SHP77 treated with DMSO at 0.1 percent for 48 hours (cell line): ENCODE measurements around the gene SLC25A26.

Source experiments
- DNase-seq: peaks from one replicate; lab custom pipeline; 2025; lab: John Stamatoyannopoulos, UW

SLC25A26 gene

GRCh38 chr3:66396161-66396760 is 175.5 kb downstream of the SLC25A26 start:
- DNase-seq, result no peak

GRCh38 chr3:66396888-66397287 is 176.1 kb downstream of the SLC25A26 start:
- no peak for DNase-seq

DNA sequence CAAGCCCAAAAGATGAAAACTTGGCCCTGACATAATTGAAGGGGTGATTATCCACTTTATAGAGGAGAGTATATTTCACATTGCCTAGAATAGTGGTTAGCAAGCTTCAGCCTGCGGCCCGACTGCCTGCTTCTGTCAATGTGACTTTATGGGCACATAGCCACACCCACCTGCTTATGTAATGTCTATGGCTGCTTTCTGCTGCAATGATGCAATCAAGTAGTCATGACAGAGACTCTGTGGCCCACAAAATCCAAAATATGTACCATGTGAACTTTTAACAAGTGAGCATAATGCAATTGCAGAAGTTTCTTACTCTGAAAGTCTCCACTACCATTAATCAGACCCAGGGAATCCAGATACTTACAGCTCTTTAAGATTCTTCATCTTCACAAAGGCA is 176.9 kb downstream of the SLC25A26 start:
- DNase-seq, result no peak

- no peak for DNase-seq
Measured at GRCh38 chr3:66398228-66399025, 177.6 kb downstream of the SLC25A26 start.

DNA sequence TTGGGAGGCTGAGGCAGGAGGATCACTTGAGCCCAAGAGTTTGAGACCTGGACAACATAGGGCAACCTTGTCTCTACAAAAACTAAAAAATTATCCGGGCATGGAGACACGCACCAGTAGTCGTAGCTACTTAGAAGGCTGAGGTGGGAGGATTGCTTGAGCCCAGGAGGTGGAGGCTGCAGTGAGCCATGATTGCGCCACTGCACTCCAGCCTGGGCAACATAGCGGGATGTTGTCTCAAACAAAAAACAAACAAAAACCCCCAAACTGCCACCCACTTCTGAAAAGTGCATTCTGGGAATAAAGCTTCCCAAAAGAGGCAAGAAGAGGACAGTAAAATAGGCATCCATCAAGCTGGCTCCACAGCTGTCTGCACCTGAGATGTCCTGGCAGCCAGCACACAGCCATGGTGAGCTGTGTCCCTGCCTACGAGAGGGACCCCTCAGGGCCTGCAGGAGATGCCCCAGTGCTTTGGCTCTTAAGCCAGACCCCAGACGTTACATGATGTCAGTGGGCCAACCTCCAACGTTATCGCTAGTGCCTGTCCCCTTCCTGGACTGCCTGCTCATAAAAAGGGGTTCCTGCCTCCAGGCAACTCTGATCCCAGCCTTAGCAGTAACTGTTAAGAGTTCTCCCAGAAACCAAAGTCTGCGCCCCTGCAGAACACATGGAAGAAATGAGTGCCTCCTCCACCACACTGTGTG is 178.9 kb downstream of the SLC25A26 start:
- DNase-seq, result no peak

DNA sequence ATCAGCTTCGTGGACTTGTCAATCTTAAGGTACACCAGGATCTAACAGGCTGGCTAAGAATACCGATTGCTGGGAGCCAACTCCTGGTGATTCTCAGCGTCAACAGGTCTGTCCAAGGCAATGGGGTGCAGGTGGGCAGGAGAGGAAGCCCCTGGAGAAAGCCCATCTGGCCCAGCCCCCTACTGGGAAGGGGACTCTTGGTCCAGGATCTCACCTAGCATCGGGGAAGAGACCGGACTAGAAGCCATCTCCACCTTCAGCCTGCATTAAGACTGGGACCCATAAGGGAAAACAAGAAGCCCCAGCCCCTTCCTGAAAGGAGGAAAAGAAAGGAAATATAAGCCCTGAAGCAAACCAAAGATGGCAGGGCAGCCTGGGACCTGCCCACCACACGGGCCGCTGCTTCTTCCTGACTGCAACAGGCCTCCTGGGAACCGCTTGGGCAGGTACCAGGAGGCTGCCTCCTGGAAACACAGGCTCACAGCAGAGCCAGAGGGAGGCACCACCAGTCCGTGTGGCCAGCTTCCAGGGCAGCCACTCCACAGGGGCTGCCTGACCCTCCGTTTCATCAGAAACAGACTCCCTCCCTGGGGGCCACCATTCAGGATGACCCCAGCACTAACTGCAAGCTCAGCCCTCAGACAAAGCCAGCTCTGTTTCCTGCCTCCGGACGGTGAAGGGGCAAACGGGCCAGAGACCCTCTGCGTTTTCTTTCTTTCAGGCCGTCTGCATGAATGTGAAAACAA is 179.8 kb downstream of the SLC25A26 start:
- no peak for DNase-seq

GRCh38 chr3:66401157-66401550 is 180.4 kb downstream of the SLC25A26 start:
- DNase-seq, result no peak

DNA sequence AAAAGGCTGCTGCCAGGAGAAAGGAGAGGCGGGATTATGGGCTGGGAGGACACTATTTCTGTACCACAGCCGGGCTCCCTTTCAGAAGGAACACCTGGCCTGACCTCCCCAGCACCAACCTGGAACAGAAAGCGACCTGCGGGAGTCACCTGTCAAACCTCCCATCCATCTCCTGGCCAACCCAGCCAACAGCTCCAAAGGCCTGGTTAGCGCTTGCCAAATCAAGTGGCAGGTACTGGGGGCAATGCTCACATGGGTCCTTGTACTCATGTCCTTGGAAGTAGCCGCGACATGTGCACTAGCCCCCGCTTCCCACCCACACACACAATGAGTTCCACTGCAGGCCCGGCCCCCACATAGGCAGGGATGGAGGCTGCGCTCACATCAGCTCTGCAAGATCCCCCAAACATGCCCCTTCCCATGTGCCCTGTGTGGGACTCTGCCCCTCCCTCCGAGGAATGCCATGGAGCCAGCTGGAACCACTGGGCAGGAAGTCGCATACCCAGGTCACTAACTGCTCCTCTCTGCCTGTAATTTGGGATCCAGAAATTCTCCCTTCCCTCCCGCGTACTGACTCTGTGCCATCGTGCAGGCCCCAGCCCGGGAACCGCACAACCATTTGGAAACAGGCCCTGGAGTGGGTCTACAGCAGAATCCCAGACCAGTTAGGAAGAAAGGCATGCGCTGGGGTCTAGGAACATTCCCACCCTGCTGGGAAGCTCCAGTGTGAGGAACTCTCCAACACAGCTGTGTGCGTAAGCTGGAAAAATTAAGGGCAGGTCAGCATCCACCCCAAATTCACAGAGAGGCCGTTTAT is 181.1 kb downstream of the SLC25A26 start:
- DNase-seq, result no peak

GRCh38 chr3:66402596-66403290 is 181.9 kb downstream of the SLC25A26 start:
- no peak for DNase-seq

DNA sequence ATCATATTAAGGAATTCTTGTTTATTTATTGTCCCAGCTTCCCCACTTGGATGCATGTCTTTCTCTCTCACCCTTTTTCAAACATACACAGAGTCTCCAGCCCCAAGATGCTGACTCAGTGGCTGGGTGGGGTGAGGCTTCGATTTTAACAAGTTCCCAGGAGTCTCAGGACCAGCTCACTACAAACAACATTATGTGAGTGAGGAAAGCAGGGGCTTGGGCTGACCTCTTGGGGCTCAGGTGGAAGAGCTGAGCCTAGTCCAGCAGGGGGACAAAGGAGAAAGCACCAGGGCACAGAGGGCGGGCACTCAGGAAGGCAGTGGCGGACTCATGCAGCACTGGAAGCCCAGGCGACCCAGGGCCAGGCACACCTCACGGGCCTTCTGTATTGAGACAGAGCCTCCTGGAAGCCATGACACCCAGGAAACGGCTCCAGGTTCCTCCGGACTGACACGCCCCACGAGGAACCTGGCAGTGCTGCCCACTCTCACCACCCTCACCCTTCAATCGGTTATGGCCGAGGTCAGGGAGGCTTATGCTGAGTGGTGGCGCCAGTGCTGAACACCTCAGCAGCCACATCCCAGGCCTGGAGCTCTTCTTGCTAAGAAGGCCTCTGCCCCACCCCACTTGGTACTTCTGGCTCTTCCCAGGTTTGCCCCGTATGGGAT is 182.7 kb downstream of the SLC25A26 start:
- no peak for DNase-seq

- DNase-seq, result no peak
Measured at GRCh38 chr3:66404197-66404596, 183.4 kb downstream of the SLC25A26 start.

GRCh38 chr3:66404903-66405700 is 184.3 kb downstream of the SLC25A26 start:
- DNase-seq, result no peak

- no peak for DNase-seq
Measured at GRCh38 chr3:66405701-66406091, 184.9 kb downstream of the SLC25A26 start.

DNA sequence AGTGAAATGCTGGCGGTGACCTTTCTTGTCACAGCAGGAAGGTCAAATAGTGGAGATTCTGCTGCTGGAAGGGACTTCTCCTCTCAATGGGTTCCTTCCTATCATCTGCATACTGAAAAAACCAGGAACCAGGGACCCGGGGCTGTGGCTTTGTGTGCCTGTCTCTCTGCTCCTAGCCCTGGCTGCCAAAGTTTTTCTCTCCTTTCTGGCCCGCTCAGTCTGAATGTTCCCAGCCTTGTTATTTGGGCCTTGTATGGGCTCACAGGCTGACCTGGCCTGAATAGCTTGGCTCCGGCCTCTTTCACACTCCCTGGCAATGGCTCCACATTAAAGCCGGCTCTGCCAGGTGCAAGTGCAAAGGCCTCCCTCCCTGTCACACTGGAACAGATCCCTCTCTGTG is 185.4 kb downstream of the SLC25A26 start:
- DNase-seq, result no peak

DNA sequence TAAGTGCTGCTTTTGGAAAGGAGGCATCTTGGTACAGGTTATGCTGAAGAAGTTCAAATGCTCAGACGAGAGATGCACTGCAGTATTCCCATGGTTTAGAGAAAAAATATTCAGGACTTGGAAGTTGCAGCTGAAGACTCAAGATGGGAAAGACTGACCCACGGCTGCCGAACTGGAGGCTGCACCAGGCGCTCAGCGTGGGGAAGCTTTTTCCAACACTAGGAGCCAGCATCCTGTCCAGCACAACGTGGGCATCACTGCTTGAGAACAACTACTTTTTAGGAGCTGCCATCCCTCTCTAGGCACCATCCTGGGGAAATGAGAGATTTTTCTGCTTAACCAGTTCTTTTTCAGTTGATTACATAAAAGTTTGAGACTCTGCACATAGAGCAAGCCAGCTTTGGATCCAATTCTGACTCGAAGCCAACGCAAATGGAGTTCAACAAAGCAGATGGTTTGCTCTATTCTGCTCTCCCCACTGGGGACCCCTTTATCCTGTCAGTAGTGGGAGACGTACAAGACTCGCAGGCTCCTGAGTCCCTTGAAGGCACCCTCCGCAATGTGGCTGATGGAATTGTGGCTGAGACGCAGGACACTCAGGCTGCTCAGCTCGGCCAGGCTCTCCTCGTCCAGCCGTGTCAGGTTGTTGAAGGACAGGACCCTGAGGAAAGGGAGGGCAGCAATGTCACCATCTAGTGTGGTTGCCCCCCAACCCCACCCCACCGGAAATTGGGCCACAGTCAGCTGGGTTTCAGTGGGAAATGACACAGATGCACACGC is 186.2 kb downstream of the SLC25A26 start:
- DNase-seq, result no peak

GRCh38 chr3:66407611-66408218 is 186.9 kb downstream of the SLC25A26 start:
- DNase-seq, result no peak

DNA sequence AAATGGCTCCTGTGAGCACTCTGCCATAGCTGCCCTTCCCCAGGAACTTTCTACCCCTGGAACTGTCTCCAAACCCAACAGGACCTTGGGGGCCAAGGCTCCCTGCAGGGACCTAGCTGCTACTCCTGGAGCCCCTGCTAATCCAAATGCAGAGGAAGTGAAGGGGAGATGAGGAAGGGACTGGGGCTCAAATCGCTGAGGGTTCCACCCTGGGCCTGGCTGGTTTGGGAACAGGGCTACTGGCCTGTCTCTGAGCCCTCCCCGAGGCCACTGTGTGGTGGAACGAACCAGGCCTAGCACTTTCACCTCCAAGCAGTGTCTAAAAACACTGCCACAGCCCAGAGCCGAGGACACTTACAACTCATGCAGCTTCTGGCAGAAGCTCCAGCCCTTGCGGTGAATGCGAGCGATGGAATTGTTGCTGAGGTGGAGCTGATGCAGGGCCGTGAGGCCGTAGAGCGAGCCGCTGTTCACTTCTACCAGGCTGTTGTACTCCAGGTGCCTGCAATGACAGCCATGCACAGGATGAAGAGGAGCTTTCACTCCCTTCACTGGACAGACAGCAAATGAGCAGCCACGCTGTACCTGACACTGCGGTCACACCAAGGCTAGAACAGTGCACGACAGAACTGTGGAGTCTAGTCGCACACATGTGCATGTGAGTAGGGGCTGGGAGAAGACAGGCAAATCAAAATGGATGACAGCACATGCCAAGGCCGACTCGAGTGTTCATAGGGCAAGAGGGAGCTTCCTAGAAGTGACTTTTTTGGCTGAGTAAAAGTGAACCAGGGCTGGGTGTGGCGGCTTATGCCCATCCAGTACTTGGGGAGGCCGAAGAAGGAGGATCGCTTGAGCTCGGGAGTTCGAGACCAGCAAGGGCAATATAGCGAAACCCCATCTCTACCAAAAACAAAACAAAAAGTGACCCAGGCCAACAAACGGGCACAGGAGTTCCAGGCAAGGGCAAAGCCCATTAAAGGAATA is 189.3 kb downstream of the SLC25A26 start:
- DNase-seq, result no peak
